ENCODE measurements around the gene KLHL42. TPM values are rescaled to one million over a fixed set of nuclear protein-coding genes. Genes with fewer than 3 reads are reported as not detected.

The KLHL42 gene
- total RNA-seq, 2 donors from 2014 or later, result 9.8 to 10.7 TPM

DNA sequence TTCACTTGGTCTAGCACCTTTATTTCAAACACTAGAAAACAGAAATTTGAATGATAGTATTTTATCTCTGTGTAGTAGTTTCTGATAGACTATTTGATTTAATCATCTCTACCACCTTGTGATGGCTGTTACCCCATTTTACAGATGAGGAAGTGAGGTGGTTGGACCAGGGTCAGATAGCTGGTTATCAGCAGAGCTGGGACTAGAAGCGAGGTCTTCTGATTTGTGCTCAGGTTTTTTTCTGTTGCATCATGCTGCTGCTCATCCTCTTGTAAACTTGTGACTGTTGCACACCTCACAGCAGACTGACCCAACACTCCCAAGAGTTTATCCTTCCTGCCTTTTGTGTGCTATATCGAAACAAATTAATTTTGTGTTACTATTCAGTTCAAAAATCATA is 10.1 kb downstream of the KLHL42 start:
- Mint-ChIP-seq H3K4me1 (ENCODE audit: low read depth) (peaks cover 27% of the 10 kb centered on the region), H3K27ac (no peak overlapping the region), H3K9me3 (no peaks in the 10 kb centered on the region), H3K36me3 (ENCODE audit: insufficient read depth in 2 of 2) (peaks cover 2 to 7% of the 10 kb centered on the region in 2 donors), H3K4me3 (no peak overlapping the region), H3K27me3 (ENCODE audit: low read depth) (no peaks in the 10 kb centered on the region)
- DNase-seq, result no peak
- ATAC-seq (replicated peaks in 1 of 2), result no peak

GRCh38 chr12:27794818-27795584 is 15.0 kb downstream of the KLHL42 start:
- Mint-ChIP-seq H3K27me3 (ENCODE audit: low read depth) (no peaks in the 10 kb centered on the region), H3K4me3 (no peak overlapping the region), H3K4me1 (ENCODE audit: low read depth) (peaks cover 10% of the 10 kb centered on the region), H3K36me3 (ENCODE audit: insufficient read depth in 2 of 2) (peaks cover 6 to 19% of the 10 kb centered on the region in 2 donors), H3K27ac (no peak overlapping the region), H3K9me3 (no peaks in the 10 kb centered on the region)
- no peak for DNase-seq
- ATAC-seq (replicated peaks in 1 of 2), result peak; percentile 60 to 77

DNA sequence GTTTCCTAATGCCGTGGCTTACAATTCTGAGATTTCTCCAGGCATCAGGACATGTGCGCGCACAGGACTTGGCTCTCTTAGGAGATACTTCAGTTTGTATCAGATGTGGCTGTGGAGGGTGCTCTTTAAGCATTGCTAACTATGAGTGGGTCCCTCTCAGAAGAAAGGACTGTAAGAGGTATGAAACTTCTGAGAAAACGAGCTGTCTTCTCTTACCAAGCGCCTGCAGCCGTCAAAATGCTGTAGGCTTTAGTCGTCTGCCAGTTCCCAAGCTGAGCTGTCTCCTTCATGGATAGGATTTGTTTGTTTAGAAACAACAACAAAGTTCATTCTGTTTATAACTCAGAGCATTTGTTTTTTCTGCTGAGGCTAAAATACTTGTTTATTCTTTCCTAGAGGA is 16.1 kb downstream of the KLHL42 start:
- Mint-ChIP-seq H3K36me3 (ENCODE audit: insufficient read depth in 2 of 2) (peaks cover 6 to 21% of the 10 kb centered on the region in 2 donors), H3K27me3 (ENCODE audit: low read depth) (no peaks in the 10 kb centered on the region), H3K4me1 (ENCODE audit: low read depth) (peaks cover 19% of the 10 kb centered on the region), H3K27ac (no peak overlapping the region), H3K9me3 (no peaks in the 10 kb centered on the region), H3K4me3 (no peak overlapping the region)
- DNase-seq (no peak), ATAC-seq (replicated peaks in 1 of 2) (no peak)

GRCh38 chr12:27797301-27798025 is 17.4 kb downstream of the KLHL42 start:
- Mint-ChIP-seq H3K4me1 (ENCODE audit: low read depth) (peaks cover 32% of the 10 kb centered on the region), H3K4me3 (no peak overlapping the region), H3K27ac (no peak overlapping the region), H3K27me3 (ENCODE audit: low read depth) (no peaks in the 10 kb centered on the region), H3K9me3 (no peaks in the 10 kb centered on the region), H3K36me3 (ENCODE audit: insufficient read depth in 2 of 2) (peaks cover 6 to 19% of the 10 kb centered on the region in 2 donors)
- no peak for DNase-seq
- ATAC-seq (replicated peaks in 1 of 2), result no peak

- Mint-ChIP-seq H3K4me3 (peak overlapping the region; percentile 10 to 33), H3K27me3 (ENCODE audit: low read depth) (peaks cover 16% of the 10 kb centered on the region), H3K36me3 (ENCODE audit: insufficient read depth in 2 of 2) (peaks cover 4 to 14% of the 10 kb centered on the region in 2 donors), H3K27ac (peak overlapping the region; percentile 1), H3K4me1 (ENCODE audit: low read depth) (peaks cover 38% of the 10 kb centered on the region), H3K9me3 (no peaks in the 10 kb centered on the region)
- no peak for DNase-seq
- ATAC-seq (replicated peaks in 1 of 2), result no peak
Measured at GRCh38 chr12:27800819-27801218, 20.8 kb downstream of the KLHL42 start.

- Mint-ChIP-seq H3K4me3 (peak overlapping the region; percentile 49 to 65), H3K36me3 (ENCODE audit: insufficient read depth in 2 of 2) (peaks cover 4 to 14% of the 10 kb centered on the region in 2 donors), H3K27ac (no peak overlapping the region), H3K4me1 (ENCODE audit: low read depth) (peaks cover 46% of the 10 kb centered on the region), H3K9me3 (no peaks in the 10 kb centered on the region), H3K27me3 (ENCODE audit: low read depth) (peaks cover 21% of the 10 kb centered on the region)
- DNase-seq, result no peak
- peak; percentile 29 to 51 for ATAC-seq (replicated peaks in 1 of 2)
Measured at GRCh38 chr12:27801630-27802029, 21.6 kb downstream of the KLHL42 start.

DNA sequence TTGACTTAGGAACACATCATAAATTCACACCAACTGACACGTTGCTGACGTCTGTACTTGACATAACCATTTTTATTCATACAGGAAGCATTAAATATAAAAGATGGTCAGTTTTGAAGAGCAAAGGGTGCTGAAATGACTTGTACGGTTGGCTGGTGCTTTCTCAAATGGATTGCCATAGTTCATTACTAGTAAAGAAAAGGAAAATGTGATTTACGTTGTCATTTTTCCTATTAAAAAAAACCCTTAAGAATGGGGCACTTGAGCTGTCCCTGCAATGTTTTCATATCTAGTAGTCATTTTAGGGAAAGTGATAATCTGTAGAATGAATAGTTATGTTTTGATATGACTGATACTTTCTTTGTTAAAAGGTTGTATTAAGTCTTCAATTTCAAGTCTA is 22.5 kb downstream of the KLHL42 start:
- peak; percentile 70 to 82 for ATAC-seq (replicated peaks in 1 of 2)
- peak; percentile 12 to 16 for DNase-seq
- Mint-ChIP-seq H3K4me1 (ENCODE audit: low read depth) (peaks cover 54% of the 10 kb centered on the region), H3K27ac (no peak overlapping the region), H3K9me3 (no peaks in the 10 kb centered on the region), H3K4me3 (peak overlapping the region; percentile 49 to 65), H3K36me3 (ENCODE audit: insufficient read depth in 2 of 2) (peaks cover 2 to 13% of the 10 kb centered on the region in 2 donors), H3K27me3 (ENCODE audit: low read depth) (peaks cover 28% of the 10 kb centered on the region)

DNA sequence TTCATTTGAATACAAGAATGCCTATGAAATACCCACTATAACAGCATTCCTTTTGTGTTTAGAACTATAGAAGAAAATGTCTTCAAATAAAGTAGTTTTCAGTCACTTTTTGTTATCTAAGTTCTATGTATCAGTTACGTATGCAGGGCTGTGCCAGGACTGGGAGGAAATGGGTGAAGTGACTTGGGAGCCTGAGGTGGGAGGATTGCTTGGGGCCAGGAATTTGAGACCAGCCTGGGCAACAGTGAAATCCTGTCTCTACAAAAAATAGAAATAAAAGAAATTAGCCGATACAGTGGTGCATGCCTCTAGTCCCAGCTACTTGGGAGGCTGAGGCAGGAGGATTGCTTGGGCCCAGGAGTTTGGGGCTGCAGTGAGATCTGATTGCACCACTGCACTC is 22.9 kb downstream of the KLHL42 start:
- Mint-ChIP-seq H3K27ac (no peak overlapping the region), H3K4me3 (peak overlapping the region in 1 of 2 donors; percentile 20), H3K9me3 (no peaks in the 10 kb centered on the region), H3K27me3 (ENCODE audit: low read depth) (peaks cover 28% of the 10 kb centered on the region), H3K4me1 (ENCODE audit: low read depth) (peaks cover 54% of the 10 kb centered on the region), H3K36me3 (ENCODE audit: insufficient read depth in 2 of 2) (peaks cover 0 to 9% of the 10 kb centered on the region in 2 donors)
- no peak for DNase-seq
- ATAC-seq (replicated peaks in 1 of 2), result peak in 1 of 2 donors; percentile 39

GRCh38 chr12:27805238-27805637 is 25.2 kb downstream of the KLHL42 start:
- ATAC-seq (replicated peaks in 1 of 2) (no peak), DNase-seq (no peak)
- Mint-ChIP-seq H3K27me3 (ENCODE audit: low read depth) (peaks cover 28% of the 10 kb centered on the region), H3K27ac (no peak overlapping the region), H3K4me1 (ENCODE audit: low read depth) (peaks cover 51% of the 10 kb centered on the region), H3K9me3 (no peaks in the 10 kb centered on the region), H3K36me3 (ENCODE audit: insufficient read depth in 2 of 2) (peaks cover 0 to 2% of the 10 kb centered on the region in 2 donors), H3K4me3 (no peak overlapping the region)

GRCh38 chr12:27806259-27806658 is 26.2 kb downstream of the KLHL42 start:
- peaks cover 41% of the 10 kb centered on the region for H3K4me1 Mint-ChIP-seq (ENCODE audit: low read depth)
- no peak overlapping the region for H3K4me3 Mint-ChIP-seq
- H3K27ac Mint-ChIP-seq, result no peak overlapping the region
- H3K36me3 Mint-ChIP-seq (ENCODE audit: insufficient read depth in 2 of 2), result no peaks in the 10 kb centered on the region
- ATAC-seq (replicated peaks in 1 of 2) (no peak), DNase-seq (no peak)
- no peaks in the 10 kb centered on the region for H3K9me3 Mint-ChIP-seq
- H3K27me3 Mint-ChIP-seq (ENCODE audit: low read depth), result peaks cover 37% of the 10 kb centered on the region

DNA sequence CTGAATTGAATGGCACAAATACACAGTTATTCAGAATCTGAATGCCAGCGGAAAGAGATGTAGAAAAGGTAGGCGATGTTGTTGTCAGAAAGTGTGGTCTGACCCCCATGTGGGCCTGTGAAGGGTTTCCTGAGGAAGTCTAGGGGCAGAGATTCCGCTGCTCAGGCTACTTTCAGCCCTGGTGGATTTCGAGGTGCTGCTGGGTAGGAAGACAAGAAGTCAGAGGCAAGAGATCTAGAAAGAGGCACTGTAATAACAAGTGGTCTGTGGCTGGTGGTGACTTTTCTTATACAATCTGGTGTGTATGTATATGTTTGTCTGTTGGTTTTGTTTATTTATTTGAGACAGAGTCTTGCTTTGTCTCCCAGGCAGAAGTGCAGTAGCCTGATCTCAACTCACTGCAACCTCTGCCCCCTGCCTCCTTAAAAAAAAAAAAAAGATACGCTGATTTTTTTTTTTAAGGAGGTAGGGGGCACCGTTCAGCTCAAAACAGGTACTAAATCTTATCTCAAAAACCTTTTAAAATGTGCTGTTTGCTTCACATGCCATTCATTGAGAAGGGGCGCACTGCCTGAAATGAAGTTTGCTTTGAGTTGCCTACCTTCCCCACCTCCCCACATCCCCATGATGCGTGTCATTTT is 27.1 kb downstream of the KLHL42 start:
- Mint-ChIP-seq H3K27me3 (ENCODE audit: low read depth) (peaks cover 46% of the 10 kb centered on the region), H3K36me3 (ENCODE audit: insufficient read depth in 2 of 2) (no peaks in the 10 kb centered on the region)

GRCh38 chr12:27808841-27809240 is 28.8 kb downstream of the KLHL42 start:
- no peak overlapping the region for H3K4me3 Mint-ChIP-seq
- ATAC-seq (replicated peaks in 1 of 2) (no peak), DNase-seq (no peak)
- H3K27me3 Mint-ChIP-seq (ENCODE audit: low read depth), result peaks cover 50% of the 10 kb centered on the region
- no peak overlapping the region for H3K27ac Mint-ChIP-seq
- H3K4me1 Mint-ChIP-seq (ENCODE audit: low read depth), result peaks cover 16% of the 10 kb centered on the region
- H3K36me3 Mint-ChIP-seq (ENCODE audit: insufficient read depth in 2 of 2), result no peaks in the 10 kb centered on the region
- H3K9me3 Mint-ChIP-seq, result peaks cover 0 to 1% of the 10 kb centered on the region in 2 donors

More for the DNA sequence above, 27.1 kb downstream of the KLHL42 start:
- DNase-seq (peak in 1 of 2 donors; percentile 15), ATAC-seq (replicated peaks in 1 of 2) (peak; percentile 12 to 30)
- H3K9me3 Mint-ChIP-seq, result no peaks in the 10 kb centered on the region
- H3K27ac Mint-ChIP-seq, result no peak overlapping the region
- H3K4me1 Mint-ChIP-seq (ENCODE audit: low read depth), result peaks cover 32% of the 10 kb centered on the region
- H3K4me3 Mint-ChIP-seq, result peak overlapping the region in 1 of 2 donors; percentile 43

DNA sequence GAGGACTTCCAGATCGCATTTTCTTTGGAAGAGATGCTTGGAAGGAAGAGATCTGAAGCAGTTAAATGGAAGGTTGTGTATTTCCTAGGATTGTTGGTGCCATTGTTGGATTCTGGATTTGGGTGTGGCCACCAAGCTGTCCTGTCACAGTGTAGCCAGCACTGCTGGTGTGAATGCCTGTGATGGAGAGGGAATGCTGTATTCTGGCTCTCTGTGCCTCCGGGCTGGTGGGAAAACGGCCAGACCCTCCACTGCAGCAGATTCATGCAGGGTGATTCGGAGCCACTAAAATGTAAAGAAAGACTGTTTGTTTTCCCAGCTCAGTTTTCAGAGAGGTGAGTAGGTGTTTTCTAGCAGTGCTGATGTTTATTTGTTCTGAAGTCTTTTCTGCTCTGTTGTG is 30.7 kb downstream of the KLHL42 start:
- H3K27me3 Mint-ChIP-seq (ENCODE audit: low read depth), result peaks cover 55% of the 10 kb centered on the region

More for the DNA sequence above, 30.7 kb downstream of the KLHL42 start:
- Mint-ChIP-seq H3K9me3 (peaks cover 0 to 1% of the 10 kb centered on the region in 2 donors), H3K4me1 (ENCODE audit: low read depth) (peaks cover 29% of the 10 kb centered on the region), H3K36me3 (ENCODE audit: insufficient read depth in 2 of 2) (no peaks in the 10 kb centered on the region), H3K27ac (no peak overlapping the region), H3K4me3 (no peak overlapping the region)
- ATAC-seq (replicated peaks in 1 of 2), result no peak
- no peak for DNase-seq

All from activated T-cell treated with anti-CD3 and anti-CD28 coated beads, Interleukin-2, amount 50 U/mL, for 72 hours (primary cell).